Fibroblast of skin of right biceps (primary cell): Measurements from ENCODE around the gene GNA15.
"Not testable (repeated sequence)": the region's sequence is repeated elsewhere in the genome, so short reads cannot be mapped to it uniquely, and the experiment has no call there.

Experiments
- DNase-seq: peaks from one replicate; pipeline ENCODE4 v3.0.0-alpha.2; 2013

Gene GNA15

GRCh38 chr19:3135961-3136683 is at the start of gene GNA15:
Gene GNA15 (plus strand): TSS chr19:3136033. CDS start chr19:3136451, 418 bp downstream.
- DNase-seq, result no peak

GRCh38 chr19:3087769-3088168 is 48.1 kb upstream of the GNA15 start:
- DNase-seq, result no peak

DNA sequence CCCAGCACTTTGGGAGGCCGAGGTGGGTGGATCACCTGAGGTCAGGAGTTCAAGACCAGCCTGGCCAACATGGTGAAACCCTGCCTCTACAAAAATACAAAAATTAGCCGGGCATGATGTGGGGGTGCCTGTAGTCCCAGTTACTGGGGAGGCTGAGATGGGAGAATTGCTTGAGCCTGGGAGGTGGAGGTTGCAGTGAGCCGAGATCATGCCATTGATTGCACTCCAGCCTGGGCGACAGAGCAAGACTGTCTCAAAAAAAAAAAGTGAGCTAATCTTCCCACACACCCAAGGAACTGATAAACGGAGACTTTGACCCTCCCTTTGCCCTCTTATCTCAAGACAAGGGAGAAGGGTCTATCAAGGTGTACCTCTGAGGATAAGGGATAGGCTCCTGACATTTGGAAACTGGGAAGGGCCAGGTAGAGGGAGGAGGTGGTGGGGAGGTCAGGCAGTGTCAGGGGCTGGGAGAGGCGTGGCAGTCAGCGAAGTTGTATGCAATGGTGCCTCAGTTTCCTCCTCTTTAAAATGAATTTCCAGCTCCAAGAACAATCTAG is 46.5 kb upstream of the GNA15 start:
- not testable (repeated sequence) for DNase-seq

GRCh38 chr19:3094601-3095440 is 41.0 kb upstream of the GNA15 start:
- DNase-seq, result peak; percentile 26

DNA sequence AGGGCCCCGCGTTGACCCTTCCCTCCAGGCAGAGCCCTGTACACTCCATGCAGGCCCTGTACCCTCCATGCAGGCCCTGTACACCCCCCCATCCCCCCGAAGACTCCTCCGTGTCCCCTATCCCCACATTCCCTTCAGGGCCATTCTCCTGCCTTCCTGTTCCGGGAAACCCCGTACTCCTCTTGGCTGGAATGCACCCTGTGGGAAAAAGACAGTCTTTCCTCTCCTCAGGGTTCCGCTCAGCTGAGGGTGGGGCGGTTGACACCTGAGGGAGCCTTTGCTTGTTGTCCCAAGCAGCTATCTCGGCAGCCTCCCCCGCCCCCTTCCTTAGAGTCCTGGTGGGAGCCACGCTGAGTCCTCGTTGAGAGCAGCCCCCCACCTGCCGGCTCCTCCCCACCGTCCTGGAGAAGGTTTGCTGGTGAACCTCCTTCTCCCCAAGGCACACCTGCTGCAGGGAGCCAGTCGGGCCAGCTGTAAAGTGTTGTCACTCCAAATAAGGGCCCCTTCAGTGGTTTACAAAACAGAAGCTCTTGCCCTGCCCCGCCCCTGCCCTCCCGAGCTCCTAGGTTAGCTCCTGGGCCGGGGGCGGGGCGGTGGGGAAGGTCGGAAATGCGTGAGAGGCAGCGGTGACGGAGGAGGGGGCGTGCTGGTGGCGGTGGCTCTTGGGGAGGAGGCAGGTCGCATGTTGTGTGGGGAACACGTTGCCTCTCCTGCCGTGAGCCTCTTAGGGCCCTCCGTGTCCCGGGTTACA is 40.2 kb upstream of the GNA15 start:
- DNase-seq, result peak; percentile 12

GRCh38 chr19:3096267-3096901 is 39.4 kb upstream of the GNA15 start:
- DNase-seq, result no peak

DNA sequence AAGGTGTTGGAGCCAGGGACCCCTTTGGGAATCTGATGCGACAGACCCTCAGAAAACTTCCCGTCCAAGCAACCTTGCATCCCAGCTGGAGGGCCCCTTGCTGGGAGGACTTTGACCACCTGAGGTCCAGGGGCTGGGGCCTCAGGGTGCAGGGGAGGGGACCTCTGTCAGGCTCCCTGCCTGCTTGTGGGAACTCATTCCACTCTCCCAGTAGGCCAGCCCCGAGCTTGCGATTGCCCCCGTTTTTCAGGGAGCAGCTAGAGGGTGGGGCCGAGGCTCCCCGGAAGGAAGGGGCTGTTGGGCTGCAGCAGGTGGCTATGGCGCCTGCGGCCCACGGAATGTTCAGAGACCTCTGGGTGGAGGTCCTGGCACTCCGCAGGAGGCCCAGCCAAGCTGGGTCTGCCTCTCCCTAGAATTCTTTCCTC is 38.9 kb upstream of the GNA15 start:
- DNase-seq, result no peak

- no peak for DNase-seq
Measured at GRCh38 chr19:3097442-3097871, 38.4 kb upstream of the GNA15 start.

DNA sequence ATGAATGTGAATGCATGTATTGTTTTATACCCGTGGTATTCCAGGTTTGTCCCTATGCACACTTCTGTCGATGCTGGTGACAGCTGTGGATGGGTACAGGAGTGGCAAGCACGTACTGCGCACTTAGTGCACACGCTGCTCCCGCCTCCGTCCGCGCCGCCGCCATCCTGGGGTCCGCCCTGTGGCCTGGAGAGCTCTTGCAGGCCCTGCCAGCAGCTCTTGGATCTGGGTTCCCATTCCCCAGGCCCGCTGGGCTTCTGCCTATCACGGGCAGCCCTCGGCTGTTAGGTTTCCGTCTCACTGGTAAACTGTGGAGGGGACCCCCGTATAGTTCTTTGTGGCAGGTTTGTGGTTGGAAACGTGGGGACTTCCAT is 37.7 kb upstream of the GNA15 start:
- no peak for DNase-seq

DNA sequence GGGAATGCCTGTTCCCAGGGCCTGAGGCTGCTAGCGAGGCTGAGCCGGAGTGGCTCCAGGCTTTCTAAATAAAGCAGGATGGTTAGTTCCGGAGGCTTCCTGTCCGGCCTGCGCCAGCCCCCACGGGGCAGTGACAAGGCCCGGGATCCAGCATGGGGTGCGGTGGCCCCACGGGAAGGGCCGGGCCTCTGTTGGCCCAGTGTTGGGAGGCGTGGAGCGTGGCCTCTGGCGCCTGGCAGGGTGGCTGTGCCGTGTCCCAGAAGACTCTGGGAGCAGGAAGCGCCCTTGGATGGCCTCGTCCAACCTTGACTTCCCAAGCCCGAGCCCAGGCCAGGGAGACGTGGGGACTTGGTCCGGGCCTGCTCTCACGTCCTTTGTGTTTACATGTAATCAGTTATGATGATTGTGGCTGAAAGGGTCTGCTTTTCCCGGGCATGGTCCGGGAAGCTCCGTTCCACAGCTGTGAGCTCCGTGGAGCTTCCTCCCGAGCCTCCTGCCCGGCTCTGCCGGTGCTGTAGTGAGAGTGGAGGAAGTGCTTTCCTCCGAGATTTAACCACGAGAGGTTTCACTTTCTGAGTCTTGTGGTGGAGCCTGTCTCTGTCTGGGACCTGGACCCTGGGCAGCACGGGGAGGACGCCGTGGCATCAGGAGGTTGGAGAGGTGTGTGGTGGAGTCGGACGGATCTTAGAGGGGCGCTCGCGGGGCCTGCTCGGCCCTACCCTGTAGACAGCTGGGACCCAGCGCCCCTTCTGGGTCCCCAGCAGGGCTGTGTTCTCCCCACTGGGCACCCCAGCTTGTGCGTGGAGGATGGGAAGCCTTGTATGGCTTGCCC is 37.1 kb upstream of the GNA15 start:
- no peak for DNase-seq

GRCh38 chr19:3099347-3100145 is 36.3 kb upstream of the GNA15 start:
- DNase-seq, result no peak

DNA sequence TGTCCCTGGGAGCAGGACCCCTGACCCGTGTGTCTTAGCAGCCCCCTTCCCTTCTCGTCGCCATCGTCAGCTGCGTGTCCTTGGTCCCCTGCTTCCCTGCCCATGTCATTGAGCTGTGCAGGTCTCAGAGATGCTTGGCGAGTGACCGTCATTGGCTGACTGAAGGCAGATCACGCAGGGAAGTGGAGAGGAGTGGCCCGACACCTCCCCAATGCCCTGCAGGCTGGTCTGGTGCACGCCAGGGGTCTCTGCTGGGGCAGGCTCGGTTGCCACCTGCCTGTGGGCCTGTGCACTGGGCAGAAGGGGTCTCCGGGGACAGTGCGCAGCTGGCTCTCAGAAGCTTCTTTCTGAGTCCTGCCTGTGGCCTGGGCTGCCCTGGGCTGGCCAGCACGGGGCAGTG is 35.5 kb upstream of the GNA15 start:
- no peak for DNase-seq

- DNase-seq, result no peak
Measured at GRCh38 chr19:3100747-3101730, 34.8 kb upstream of the GNA15 start.

GRCh38 chr19:3102239-3103140 is 33.3 kb upstream of the GNA15 start:
- DNase-seq, result no peak

GRCh38 chr19:3104708-3104983 is 31.2 kb upstream of the GNA15 start:
- no peak for DNase-seq

DNA sequence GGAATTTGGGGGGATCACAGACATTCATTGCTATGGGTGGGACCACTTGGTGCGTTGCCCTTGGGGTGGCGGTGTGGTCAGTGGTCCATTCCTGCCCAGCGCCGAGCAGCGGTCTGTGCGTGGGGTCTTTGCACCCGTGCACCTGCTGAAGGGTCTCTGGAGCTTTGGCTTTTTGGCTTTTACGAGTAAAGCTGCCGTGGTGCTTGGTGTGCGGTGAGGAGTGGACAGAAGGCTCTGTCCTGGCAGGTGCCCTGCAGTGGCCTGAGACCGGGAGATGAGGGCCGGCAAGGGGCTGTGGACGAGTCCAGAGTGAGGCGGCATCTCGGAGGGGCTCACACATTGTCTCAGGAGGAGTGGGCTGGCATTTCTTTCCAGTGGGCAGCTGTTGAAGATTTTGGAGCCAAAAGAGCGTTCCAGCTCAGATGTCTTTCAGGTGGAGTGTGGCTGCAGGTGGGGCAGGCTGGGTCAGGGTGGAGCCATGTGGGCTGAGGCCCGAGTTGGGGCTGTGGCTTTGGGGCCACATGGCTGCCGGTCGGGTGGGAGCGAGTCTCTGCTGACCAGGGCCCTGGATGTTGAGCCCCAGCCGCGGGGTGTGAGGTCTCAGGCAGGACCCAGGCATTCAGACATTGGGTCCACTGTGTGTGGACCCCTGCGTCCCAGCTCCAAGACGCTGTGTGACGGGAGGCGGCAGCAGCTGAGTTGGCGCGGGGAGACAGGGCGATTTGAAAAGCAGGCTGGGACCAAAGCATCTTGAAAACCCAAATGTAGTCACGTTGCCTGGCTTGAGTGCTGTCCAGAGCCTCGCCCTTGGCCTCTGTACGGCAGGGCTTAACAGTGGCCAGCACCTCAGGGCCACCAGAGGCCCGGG is 30.0 kb upstream of the GNA15 start:
- no peak for DNase-seq

GRCh38 chr19:3106509-3107141 is 29.2 kb upstream of the GNA15 start:
- DNase-seq, result no peak
